Endometrial microvascular endothelial cells (primary cell): ENCODE results near the gene TMTC4. TPM values are rescaled to one million over a fixed set of nuclear protein-coding genes. Genes with fewer than 3 reads are reported as not detected.
"Not testable (repeated sequence)": the region's sequence is repeated elsewhere in the genome, so short reads cannot be mapped to it uniquely, and the experiment has no call there.

Experiments used
- in situ Hi-C: cut with HindIII; loops from 2 replicates; pipeline ENCODE4 v1.10.0; 2017; ENCODE audit warnings: low sequenced_read_pairs, low pct_unique_long_range_greater_than_20kb; ENCODE audit errors: inconsistent ontology term
- total RNA-seq: library from RNA; depleted of rRNA; stranded (reverse); fragments of >200 nt; gene quantifications from one replicate; pipeline ENCODE4 v1.2.3, GENCODE V29; 2015; ENCODE audit errors: inconsistent ontology term

TMTC4 gene, protein sequence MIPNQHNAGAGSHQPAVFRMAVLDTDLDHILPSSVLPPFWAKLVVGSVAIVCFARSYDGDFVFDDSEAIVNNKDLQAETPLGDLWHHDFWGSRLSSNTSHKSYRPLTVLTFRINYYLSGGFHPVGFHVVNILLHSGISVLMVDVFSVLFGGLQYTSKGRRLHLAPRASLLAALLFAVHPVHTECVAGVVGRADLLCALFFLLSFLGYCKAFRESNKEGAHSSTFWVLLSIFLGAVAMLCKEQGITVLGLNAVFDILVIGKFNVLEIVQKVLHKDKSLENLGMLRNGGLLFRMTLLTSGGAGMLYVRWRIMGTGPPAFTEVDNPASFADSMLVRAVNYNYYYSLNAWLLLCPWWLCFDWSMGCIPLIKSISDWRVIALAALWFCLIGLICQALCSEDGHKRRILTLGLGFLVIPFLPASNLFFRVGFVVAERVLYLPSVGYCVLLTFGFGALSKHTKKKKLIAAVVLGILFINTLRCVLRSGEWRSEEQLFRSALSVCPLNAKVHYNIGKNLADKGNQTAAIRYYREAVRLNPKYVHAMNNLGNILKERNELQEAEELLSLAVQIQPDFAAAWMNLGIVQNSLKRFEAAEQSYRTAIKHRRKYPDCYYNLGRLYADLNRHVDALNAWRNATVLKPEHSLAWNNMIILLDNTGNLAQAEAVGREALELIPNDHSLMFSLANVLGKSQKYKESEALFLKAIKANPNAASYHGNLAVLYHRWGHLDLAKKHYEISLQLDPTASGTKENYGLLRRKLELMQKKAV
- 19.0 TPM for total RNA-seq

DNA sequence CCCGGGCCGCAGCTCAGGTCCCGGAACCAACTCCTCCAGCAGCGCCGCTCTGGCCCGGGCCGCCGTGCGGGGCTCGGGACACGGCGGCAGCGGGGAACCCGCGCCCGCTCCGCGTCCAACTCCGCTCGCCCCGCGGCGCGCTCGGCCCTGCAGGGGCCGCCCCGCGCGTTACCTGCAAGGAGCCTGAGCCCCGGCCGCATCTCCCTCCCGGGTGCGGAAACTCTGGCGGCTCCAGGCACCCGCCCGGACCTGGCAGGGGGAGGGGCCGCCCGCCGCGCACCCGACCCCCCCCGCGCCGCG, at the start of gene TMTC4:
Gene TMTC4, minus strand, starts transcription at position 224 of the 300 bp plus-strand sequence. CDS start 4,433 bp downstream, outside the sequence.
- in situ Hi-C loops = no loop called here

DNA sequence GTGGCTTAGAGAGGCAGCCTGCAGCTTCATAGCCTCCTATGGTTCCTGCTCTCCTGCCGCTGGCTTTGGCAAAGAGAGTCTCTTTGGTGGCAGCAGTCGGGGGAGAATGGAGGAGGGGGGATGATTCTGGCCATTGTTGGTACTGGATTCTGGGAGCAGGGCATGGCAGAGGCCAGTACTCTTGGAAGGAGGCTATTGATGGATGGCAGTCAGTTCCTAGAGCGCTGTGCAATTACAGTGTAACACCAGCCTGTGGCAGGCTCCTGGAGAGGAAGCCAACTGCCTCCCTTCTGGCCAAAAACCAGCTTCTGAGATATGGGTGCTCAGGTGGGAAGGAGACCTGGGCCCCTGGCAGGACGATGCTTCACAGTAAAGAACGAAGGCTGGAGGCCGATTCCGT, 47.9 kb upstream of the TMTC4 start:
- in situ Hi-C loops = no loop called here

DNA sequence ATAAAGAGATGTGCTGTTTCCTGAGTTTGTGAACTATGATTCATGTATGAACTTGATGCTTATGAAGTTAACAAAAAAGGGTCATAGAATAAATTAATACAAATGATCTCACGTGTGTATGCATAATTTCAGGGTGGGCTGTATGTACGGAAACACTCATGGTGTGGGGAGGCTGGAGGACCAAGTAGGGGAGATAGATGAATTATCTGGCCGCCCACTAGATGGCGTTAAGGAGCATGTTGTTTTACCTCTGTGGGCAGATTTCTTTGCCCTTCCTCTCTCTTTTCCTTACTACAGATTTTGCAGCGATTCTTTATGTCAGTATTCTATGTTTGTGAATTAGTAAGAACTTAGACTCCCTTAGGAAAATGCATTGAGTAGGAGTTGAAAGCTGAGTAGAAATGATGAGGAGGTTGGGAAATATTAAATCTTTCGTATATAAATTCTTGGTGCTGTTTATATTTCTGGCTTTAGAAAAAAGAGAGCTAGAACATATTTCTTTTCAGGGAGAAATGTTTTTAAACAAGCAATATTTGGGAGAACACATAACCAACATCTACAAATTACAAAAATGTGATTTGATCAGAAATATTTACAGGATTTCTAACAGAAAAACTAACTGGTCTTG, 47.4 kb upstream of the TMTC4 start:
- in situ Hi-C loops = no loop called here

DNA sequence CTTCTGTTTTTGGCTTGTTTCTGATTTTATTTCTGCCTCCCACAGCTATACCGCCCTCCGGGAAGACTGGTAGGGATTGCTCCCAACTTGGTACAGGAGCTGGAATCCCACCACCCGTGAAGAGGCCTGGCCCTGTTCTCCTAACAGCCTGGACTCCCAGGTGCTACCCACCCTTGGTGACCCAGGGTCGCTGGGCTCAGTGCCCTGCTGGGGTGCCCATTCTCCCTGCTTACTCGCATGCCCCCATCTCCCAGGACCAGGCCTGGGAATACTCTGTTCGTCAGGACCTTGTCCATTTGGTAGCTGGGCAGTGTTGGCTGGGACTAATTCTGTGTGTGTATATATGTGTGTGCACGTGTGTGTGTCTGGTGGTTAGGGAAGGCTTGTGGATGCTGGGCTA, 41.0 kb upstream of the TMTC4 start:
- in situ Hi-C loops = no loop called here

DNA sequence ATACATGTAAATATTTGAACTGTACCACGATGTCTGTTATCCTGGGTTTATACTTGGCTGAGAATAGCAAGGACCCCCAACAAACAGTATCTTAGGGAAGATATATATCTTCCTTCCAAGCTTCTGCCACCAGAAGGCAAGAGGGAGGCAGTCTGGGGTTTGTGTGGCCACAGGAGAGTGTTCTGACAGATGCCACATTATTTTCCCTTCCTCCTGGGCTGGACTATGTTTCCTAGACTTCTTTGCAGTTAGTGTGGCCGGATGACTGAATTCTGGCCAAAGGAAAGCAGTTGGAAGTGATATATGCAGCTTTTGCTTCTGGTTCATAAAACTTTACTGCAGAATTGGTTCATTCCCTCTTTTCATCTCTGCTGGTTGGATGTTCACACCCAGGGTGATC, 39.9 kb upstream of the TMTC4 start:
- in situ Hi-C loops = no loop called here

DNA sequence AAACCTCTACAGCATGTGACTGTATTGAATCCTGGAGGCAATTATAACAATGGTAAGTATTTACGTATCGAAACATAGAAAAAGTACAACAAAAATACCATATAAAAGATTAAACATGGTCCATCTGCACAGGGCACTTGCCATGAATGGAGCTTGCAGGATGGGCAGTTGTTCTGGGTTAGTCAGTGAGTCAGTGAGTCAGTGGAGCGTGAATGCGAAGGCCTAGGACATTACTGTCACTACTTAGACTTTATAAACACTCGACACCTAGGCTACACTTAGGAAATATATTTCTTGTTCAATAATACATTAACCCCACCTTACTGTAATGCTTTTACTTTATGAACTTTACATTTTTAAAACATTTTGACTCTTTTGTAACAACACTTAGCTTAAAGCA, 35.6 kb upstream of the TMTC4 start:
- in situ Hi-C loops = no loop called here

DNA sequence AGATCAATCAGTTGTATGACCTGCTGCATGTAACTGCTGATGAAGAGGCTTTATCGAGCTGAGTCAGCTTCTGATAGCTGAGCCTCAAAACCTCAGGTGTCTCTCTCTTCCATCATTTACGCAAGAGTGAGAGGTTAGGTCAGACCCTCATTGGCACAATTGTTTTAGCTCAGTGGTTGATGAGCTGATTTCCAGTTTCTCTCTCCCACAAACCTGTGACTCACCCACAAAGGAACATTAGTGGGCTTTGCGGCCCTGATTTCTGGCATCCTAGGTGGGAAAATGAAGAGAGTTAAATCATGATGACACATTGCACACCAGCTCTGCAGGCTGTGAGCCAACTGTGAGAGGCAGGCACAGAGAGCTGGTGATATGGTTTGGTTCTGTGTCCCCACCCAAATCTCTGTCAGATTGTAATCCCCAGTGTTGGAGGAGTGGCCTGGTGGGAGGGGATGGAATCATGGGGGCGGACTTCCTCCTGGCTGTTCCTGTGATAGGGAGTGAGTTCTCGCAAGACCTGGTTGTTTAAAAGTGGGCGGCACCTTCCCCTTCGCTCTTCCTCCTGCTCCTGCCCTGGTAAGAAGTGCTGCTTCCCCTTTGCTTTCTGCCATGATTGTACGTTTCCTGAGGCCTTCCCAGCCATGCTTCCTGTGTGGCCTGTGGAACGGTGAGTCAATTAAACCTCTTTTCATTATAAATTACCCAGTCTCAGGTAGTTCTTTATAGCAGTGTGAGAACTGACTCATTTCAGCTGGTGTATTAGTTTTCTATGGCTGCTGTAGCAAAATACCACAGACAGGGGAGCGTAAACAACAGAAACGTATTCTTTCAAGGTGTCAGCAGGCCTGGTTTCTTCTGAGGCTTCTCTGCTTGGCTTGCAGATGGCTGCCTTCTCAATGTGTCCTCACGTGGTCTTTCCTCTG, 33.5 kb upstream of the TMTC4 start:
- in situ Hi-C loops = no loop called here

DNA sequence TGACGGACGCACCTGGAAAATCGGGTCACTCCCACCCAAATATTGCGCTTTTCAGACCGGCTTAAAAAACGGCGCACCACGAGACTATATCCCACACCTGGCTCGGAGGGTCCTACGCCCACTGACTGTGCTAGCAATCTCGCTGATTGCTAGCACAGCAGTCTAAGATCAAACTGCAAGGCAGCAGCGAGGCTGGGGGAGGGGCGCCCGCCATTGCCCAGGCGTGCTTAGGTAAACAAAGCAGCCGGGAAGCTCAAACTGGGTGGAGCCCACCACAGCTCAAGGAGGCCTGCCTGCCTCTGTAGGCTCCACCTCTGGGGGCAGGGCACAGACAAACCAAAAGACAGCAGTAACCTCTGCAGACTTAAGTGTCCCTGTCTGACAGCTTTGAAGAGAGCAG, 23.7 kb upstream of the TMTC4 start:
- in situ Hi-C loops = not testable (repeated sequence)

DNA sequence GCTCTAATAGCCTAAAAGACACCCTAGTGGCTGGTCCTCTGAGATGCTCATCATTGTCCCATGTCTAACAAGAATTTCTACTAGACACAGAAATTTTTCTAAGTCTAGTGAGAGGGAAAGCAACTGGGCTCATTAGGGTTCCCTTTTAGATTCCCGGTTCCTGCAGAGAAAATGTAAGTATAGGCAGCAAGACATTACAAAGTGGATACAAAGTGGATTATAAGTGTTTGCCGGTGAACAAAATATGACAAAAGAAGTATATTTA, 20.8 kb upstream of the TMTC4 start:
- in situ Hi-C loops = no loop called here

DNA sequence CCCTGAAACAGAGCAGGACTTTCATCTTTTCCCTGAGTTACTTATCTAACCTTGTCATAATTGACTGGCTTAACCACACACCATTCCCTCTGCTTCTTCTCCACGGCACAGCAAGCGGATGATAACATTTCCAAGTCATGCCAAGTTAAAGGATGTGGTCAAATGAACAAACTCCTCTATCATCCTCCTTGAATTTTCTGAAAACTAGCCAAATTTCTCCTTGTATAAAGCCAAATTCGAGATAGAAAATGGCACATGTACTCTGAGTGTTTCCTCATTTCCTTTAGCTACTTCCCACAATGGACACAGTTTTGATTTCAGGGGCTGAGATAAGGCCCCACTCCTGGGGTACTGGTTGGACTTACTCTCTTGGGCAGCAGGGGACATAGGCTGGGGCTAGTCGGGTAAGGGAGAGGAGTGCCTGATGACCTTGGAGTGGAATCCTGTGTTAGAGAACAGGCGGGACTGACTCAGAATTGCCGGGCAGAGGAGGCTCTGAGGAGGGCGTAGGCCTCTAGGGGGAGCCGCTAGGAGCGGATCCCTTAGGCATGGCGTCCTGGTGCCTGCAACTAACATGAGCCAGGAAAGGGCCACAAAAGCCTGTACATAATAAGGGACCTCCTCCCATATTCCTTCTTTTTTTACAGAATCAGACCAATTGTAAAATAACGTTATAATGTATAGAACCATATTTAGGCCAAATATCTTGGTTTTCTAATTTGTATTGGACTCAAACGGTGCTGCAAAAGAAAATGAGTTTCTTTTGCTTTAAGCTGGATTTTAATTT, 20.3 kb upstream of the TMTC4 start:
- in situ Hi-C loops = no loop called here

DNA sequence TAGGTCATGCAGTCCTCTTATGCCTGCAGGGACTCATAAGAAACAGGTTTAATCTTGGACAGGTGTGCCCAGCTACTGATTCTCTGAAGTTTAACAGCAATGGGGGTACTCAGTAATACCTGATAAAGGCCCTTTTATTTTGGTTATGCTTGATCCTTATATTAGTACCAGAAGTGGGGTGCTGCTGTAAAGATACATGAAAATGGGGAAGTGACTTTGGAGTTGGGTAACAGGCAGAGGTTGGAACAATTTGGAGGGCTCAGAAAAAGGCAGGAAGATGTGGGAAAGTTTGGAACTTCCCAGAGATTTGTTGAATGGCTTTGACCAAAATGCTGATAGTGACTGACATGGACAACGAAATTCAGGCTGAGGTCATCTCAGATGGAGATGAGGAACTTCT, 14.6 kb upstream of the TMTC4 start:
- in situ Hi-C loops = no loop called here

DNA sequence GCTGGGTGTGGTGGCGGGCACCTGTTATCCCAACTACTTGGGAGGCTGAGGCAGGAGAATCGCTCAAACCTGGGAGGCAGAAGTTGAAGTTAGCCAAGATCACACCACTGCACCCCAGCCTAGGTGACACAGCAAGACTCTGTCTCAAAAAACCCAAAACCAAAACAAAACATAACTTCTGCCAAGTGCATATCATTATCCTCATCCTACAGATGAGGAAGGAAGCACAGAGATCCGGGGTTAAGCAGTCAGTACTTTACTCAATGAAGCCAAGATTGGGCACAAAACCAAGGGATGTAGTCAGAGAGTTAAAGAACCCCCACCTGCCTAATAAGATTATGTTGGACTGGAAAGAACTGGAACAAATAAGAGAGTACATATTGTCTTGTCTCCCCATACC, 5.5 kb upstream of the TMTC4 start:
- in situ Hi-C loops = no loop called here

DNA sequence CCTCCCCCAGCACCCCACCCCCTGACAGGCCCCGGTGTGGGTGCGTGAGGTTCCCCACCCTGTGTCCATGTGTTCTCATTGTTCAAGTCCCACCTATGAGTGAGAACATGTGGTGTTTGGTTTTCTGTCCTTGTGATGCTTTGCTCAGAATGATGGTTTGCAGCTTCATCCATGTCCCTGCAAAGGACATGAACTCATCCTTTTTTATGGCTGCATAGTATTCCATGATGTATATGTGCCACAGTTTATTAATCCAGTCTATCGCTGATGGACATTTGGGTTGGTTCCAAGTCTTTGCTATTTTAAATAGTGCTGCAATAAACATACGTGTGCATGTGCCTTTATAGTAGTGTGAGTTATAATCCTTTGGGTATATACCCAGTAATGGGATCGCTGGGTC, 2.5 kb upstream of the TMTC4 start:
- in situ Hi-C loops = not testable (repeated sequence)

DNA sequence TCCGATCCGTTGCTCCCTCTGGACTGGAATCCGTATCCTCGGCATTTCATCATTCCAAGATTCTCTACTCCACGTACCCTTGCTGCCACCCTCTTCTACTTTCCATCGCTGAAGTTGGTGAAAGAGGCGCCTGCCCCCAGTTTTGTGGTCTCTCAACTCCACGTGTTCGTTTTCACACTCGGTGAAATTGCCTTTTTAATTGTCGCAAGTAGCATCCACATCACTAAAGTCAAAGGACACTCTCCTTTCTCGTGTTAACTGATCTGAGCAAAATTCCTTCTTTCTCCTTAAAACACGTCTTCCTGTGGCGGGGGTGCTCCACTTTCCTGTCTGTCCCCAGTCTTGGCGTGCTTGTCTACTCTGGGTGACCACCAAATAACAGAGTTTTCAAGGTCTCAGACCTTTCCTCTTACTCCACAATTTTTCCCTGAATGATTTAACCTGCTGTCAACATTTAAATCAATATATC, 1.1 kb upstream of the TMTC4 start:
- in situ Hi-C loops = no loop called here

DNA sequence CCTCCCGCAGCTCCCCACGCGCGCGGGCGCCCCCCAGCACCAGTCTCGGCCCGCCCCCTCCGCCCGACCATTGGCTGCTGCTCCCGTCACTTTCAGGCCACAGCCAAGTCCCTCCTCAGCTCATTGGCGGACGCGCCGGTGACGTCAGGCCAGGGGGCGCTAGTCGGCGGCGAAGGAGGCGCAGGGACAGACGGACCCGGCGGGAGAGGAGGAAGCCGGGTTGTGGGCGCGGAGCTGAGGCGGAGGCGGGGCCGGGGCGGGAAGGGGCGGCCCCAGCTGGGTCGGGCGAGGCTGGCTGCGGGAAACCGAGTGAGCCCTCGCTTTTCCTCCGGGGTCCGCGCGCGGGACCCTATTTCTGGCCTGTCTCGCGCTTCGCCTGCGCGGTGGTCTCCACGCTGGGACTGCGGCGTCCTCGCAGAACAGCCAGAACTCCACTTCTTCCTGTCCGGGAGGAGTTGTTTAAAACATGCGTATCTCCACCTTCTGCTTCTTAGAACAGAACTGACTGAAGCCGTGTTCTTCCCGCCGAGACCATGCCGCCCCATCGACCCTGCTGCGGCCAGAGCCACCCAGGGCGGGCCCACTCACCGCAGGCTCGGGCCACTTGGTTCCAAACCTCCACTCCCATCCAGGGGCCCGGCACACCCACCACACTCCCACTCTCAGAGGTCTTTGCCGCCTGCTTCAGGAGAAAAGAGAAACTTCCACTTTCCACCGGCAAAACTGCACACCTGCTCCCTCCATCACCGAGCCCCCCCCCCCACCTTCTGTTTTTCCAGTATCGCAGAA, 471 bp upstream of the TMTC4 start:
- in situ Hi-C loops = no loop called here

DNA sequence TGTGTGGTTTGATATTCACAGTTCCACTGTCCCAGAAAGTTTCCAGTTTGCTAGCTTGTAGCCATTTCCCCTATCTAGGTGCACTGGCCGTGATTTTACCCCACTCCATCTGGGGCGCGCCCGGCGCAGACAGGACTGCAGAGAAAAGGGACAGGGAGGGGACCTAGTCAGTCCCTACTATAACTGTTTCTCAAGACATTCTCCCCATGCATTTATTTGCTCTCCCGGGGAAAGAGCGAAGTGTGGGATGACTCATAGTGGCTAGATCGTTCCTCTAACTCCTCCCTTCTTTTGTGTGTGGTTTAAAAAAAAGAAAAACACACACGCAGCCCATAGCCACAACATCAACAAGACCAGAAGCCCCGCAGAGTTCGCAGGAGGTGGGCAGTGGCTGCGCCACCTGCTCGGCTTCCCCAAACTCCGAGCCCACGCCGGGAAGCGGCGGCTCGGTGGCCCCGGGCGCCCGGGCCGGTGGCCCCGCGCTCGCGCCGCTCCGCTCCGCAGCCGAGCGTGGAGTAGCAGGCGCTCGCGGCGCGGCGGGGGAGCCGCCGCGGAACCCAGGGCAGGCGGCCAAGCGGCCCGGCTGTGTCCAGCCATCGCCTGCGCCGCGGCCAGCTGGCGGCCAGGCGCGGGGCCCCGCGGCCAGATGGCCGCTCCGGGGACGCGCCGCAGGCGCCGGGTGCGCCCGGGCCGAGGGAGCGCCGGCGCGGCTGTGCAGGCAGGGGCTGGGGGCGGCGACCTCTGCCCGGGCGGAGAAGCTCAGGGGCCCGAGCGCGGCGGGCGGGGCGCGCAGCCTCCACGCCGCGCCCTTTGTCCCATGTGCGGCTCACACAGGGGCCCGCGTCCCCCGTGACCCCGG, 653 bp downstream of the TMTC4 start:
- in situ Hi-C loops = no loop called here

DNA sequence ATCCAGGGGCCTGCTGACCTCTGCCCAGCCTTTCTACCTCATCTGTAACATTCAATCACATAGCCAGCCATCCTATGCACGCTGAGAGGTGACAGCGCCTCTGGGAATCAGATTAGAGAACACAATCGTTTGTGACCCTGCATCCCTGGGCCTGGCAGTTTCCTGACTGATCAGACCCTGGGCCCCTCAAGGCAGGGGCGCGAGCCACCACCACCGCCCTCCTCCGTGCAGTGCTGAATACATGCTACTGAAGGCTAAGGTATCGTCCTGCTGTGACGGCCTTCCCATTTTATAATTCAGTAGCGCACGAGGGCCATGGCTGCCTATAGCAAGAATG, 1.3 kb downstream of the TMTC4 start:
- in situ Hi-C loops = no loop called here
